WI38 (cell line): ENCODE data around the gene KIF9.

Experiments used
- H3K4me3 ChIP-seq: 2 replicates; pipeline ENCODE4 v1.5.1; 2011; ENCODE audit warnings: low read depth, mild to moderate bottlenecking, control low read depth, low read length
- CTCF ChIP-seq: IDR thresholded peaks from 2 replicates; pipeline ENCODE4 v1.5.1; 2012; ENCODE audit warnings: low read depth, mild to moderate bottlenecking, control low read depth, low read length

The KIF9 gene

GRCh38 chr3:47274652-47275051, 7.9 kb downstream of the KIF9 start:
- no peak for TF ChIP-seq CTCF
- H3K4me3 ChIP-seq: no peak overlapping the region

- no peak overlapping the region for H3K4me3 ChIP-seq
- TF ChIP-seq CTCF: no peak
Measured at GRCh38 chr3:47273564-47273963, 9.0 kb downstream of the KIF9 start.

GRCh38 chr3:47270526-47270925, 12.1 kb downstream of the KIF9 start:
- no peak for TF ChIP-seq CTCF
- H3K4me3 ChIP-seq: no peak overlapping the region

GRCh38 chr3:47267490-47267824, 15.1 kb downstream of the KIF9 start:
- no peak overlapping the region for H3K4me3 ChIP-seq
- no peak for TF ChIP-seq CTCF

GRCh38 chr3:47266709-47267489, 15.7 kb downstream of the KIF9 start:
- no peak for TF ChIP-seq CTCF

GRCh38 chr3:47265725-47266428, 16.7 kb downstream of the KIF9 start:
- H3K4me3 ChIP-seq: no peak overlapping the region
- no peak for TF ChIP-seq CTCF

More at GRCh38 chr3:47266709-47267489, 15.7 kb downstream of the KIF9 start:
- no peak overlapping the region for H3K4me3 ChIP-seq

GRCh38 chr3:47265008-47265407, 17.6 kb downstream of the KIF9 start:
- H3K4me3 ChIP-seq: no peak overlapping the region
- no peak for TF ChIP-seq CTCF
